GM23248 (cell line): ENCODE results near the gene MTHFD1L. TPM values are rescaled to one million over a fixed set of nuclear protein-coding genes. Genes with fewer than 3 reads are reported as not detected.

Experiments
- DNase-seq: peaks from one replicate; pipeline ENCODE4 v3.0.0-alpha.2; 2015
- H2AFZ ChIP-seq: fragments of 200-600 bp; sonication (generic); 2 replicates; pipeline ENCODE4 v1.6.1; 2016; ENCODE audit warnings: antibody characterized with exemption
- H3F3A ChIP-seq: fragments of 200-600 bp; sonication (generic); 2 replicates; pipeline ENCODE4 v1.6.1; 2016; ENCODE audit warnings: mild to moderate bottlenecking, antibody characterized with exemption, mixed run types; ENCODE audit not compliant: insufficient read depth
- H3K27ac ChIP-seq: fragments of 200-600 bp; sonication (generic); 2 replicates; pipeline ENCODE4 v1.5.1; 2016; ENCODE audit warnings: mild to moderate bottlenecking
- H3K27me3 ChIP-seq: fragments of 200-600 bp; sonication (generic); replicated peaks from 2 replicates; pipeline ENCODE4 v1.6.1; 2016; ENCODE audit warnings: mild to moderate bottlenecking; ENCODE audit not compliant: insufficient read depth
- H3K36me3 ChIP-seq: fragments of 200-600 bp; sonication (generic); 2 replicates; pipeline ENCODE4 v1.6.1; 2016; ENCODE audit warnings: low read depth, mild to moderate bottlenecking
- H3K4me1 ChIP-seq: fragments of 200-600 bp; sonication (generic); 2 replicates; pipeline ENCODE4 v1.6.1; 2016; ENCODE audit warnings: mild to moderate bottlenecking; ENCODE audit not compliant: insufficient read depth
- H3K4me2 ChIP-seq: fragments of 200-600 bp; sonication (generic); one replicate; pipeline ENCODE4 v1.6.1; 2016; ENCODE audit warnings: mild to moderate bottlenecking; ENCODE audit not compliant: unreplicated experiment
- H3K4me3 ChIP-seq: fragments of 200-600 bp; sonication (generic); 2 replicates; pipeline ENCODE4 v1.5.1; 2016; ENCODE audit warnings: mild to moderate bottlenecking
- H3K79me2 ChIP-seq: fragments of 200-600 bp; sonication (generic); 2 replicates; pipeline ENCODE4 v1.6.1; 2016; ENCODE audit warnings: mild to moderate bottlenecking; ENCODE audit not compliant: insufficient read depth
- H3K9ac ChIP-seq: fragments of 200-600 bp; sonication (generic); 2 replicates; pipeline ENCODE4 v1.6.1; 2016; ENCODE audit warnings: mild to moderate bottlenecking
- H3K9me2 ChIP-seq: fragments of 200-600 bp; sonication (generic); 2 replicates; pipeline ENCODE4 v1.6.1; 2016; ENCODE audit warnings: mixed run types, mild to moderate bottlenecking, moderate library complexity; ENCODE audit not compliant: insufficient read depth
- H3K9me3 ChIP-seq: fragments of 200-600 bp; sonication (generic); one replicate; pipeline ENCODE4 v1.6.1; 2017; ENCODE audit warnings: low read depth
- H4K20me1 ChIP-seq: fragments of 200-600 bp; sonication (generic); 2 replicates; pipeline ENCODE4 v1.6.0; 2016; ENCODE audit not compliant: insufficient read depth
- EZH2 ChIP-seq: fragments of 200-600 bp; sonication (generic); IDR thresholded peaks from 2 replicates; pipeline ENCODE4 v1.6.1; 2018; ENCODE audit warnings: antibody characterized with exemption, mild to moderate bottlenecking; ENCODE audit not compliant: insufficient read depth, poor library complexity, severe bottlenecking
- EZH2phosphoT487 ChIP-seq: fragments of 200-600 bp; sonication (generic); IDR thresholded peaks from 2 replicates; pipeline ENCODE4 v1.6.1; 2018; ENCODE audit warnings: antibody characterized with exemption, moderate library complexity, mild to moderate bottlenecking, low read depth; ENCODE audit not compliant: insufficient read depth
- WGBS, 2 experiments: methylation state at CpG; one replicate each; pipeline ENCODE4 v1.1.6; 2015 to 2017; ENCODE audit warnings: low lambda C conversion rate in 2 of 2, low coverage in 1 of 2; ENCODE audit errors: missing lambda C conversion rate in 2 of 2; 5-methylcytosine and 5-hydroxymethylcytosine counted together
- in situ Hi-C: fragments of 300-500 bp; cut with MboI; formaldehyde crosslinking; loops from 2 replicates; pipeline ENCODE4 v1.15.0; 2020
- polyA plus RNA-seq: library from polyadenylated mRNA; unstranded; fragments of >200 nt; fragmentation: Nextera tagmentation; extraction: Ambion mirVana; gene quantifications from 2 replicates; pipeline ENCODE4 v1.2.1, GENCODE V29; 2016
- total RNA-seq: library from RNA; depleted of rRNA; stranded (reverse); fragments of >200 nt; shearing (Covaris generic); gene quantifications from 2 replicates; pipeline ENCODE4 v1.2.3, GENCODE V29; 2014

Gene MTHFD1L
- total and polyA plus RNA-seq, 2 experiments from 2014 or later: 57.6 to 99.6 TPM

DNA sequence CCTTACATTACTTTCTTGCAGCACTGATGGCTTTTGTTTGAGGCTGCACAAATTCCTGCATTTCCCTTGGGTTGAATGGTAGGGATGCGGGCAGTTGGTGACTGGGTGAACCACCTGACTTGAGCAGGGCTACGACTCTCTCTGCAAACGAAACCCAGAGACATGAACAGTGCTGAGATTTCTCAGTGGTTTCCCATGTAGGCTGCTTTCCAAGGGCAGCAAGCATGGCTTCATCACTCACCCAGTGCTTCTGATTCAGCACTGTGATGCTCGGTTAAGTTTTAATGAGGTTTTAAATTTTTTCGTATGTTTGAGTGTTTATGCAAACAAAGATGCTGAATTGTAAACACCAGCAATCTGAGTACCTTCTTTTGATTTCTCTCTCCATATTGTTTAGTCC is 127.2 kb downstream of the MTHFD1L start:
- H3K79me2 ChIP-seq: no peaks in the 10 kb centered on the region
- no peak overlapping the region for H3K4me2 ChIP-seq
- TF ChIP-seq EZH2phosphoT487 (no peak), EZH2 (no peak)
- no peak overlapping the region for H2AFZ ChIP-seq
- H3F3A ChIP-seq: peaks cover 11% of the 10 kb centered on the region
- no peaks in the 10 kb centered on the region for H3K9me3 ChIP-seq
- 36 to 44% methylated on average over 5 of the region's 5 CpGs for WGBS, 2 experiments
- H4K20me1 ChIP-seq: no peaks in the 10 kb centered on the region
- no peak overlapping the region for H3K4me3 ChIP-seq
- no peaks in the 10 kb centered on the region for H3K4me1 ChIP-seq
- H3K9ac ChIP-seq: no peak overlapping the region
- H3K27me3 ChIP-seq: no peaks in the 10 kb centered on the region
- in situ Hi-C loops: no loop called here
- no peak overlapping the region for H3K27ac ChIP-seq
- peak; percentile 63 for DNase-seq
- peaks cover 55% of the 10 kb centered on the region for H3K36me3 ChIP-seq
- H3K9me2 ChIP-seq: no peaks in the 10 kb centered on the region

DNA sequence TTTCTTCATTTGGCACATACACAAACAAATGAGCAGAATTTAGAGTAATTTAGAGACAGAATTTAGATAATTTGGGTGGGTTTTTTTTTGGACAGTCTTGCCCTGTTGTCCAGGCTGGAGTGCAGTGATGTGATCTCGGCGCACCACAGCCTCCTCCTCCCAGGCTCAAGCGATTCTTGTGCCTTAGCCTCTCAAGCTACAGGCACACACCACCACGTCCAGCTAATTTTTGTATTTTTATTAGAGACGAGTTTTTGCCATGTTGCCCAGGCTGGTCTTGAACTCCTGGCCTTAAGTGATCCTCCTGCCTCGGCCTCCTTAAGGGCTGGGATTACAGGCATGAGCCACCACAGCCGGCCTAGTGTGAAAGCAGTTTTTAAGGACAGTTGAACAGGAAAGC is 127.8 kb downstream of the MTHFD1L start:
- no peaks in the 10 kb centered on the region for H3K27me3 ChIP-seq
- TF ChIP-seq EZH2phosphoT487 (no peak), EZH2 (no peak)
- H3K9me3 ChIP-seq: no peaks in the 10 kb centered on the region
- peaks cover 16% of the 10 kb centered on the region for H3F3A ChIP-seq
- no peak overlapping the region for H3K9ac ChIP-seq
- DNase-seq: no peak
- H3K27ac ChIP-seq: no peak overlapping the region
- 87 to 91% methylated on average over 7 of the region's 7 CpGs for WGBS, 2 experiments
- no peak overlapping the region for H2AFZ ChIP-seq
- in situ Hi-C loops: no loop called here
- H3K79me2 ChIP-seq: no peaks in the 10 kb centered on the region
- H3K9me2 ChIP-seq: no peaks in the 10 kb centered on the region
- H3K36me3 ChIP-seq: peaks cover 55% of the 10 kb centered on the region
- no peak overlapping the region for H3K4me2 ChIP-seq
- H3K4me1 ChIP-seq: no peaks in the 10 kb centered on the region
- H4K20me1 ChIP-seq: no peaks in the 10 kb centered on the region
- H3K4me3 ChIP-seq: no peak overlapping the region

DNA sequence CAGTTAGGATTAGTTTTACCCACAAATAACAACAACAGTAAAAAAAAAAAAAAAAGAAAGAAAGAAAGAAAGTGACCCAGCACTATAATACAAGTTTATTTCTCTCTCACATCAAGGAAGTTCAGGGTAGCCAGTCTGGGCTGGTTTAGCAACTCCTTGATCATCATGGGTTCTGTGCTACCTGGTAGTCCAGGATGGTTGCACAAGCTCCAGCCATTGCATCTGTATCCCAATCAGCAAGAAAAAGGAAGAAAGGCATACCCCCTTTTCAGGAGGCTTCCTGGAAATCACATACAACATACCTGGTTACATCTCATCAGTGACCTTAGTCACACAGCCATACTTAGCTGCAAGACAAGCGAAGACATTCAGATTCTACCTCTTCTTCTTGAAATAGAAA is 128.5 kb downstream of the MTHFD1L start:
- Histone ChIP-seq H3K4me3 (no peak overlapping the region), H3F3A (peaks cover 21% of the 10 kb centered on the region), H3K27ac (no peak overlapping the region), H3K9ac (no peak overlapping the region), H4K20me1 (no peaks in the 10 kb centered on the region), H3K9me3 (no peaks in the 10 kb centered on the region), H3K36me3 (peaks cover 55% of the 10 kb centered on the region), H2AFZ (no peak overlapping the region), H3K9me2 (no peaks in the 10 kb centered on the region), H3K4me2 (no peak overlapping the region), H3K4me1 (peaks cover 2% of the 10 kb centered on the region), H3K27me3 (no peaks in the 10 kb centered on the region), H3K79me2 (no peaks in the 10 kb centered on the region)
- DNase-seq: no peak
- 96 to 100% methylated on average over 1 of the region's 1 CpG for WGBS, 2 experiments
- no peak for TF ChIP-seq EZH2phosphoT487
- no peak for TF ChIP-seq EZH2
- in situ Hi-C loops: no loop called here

DNA sequence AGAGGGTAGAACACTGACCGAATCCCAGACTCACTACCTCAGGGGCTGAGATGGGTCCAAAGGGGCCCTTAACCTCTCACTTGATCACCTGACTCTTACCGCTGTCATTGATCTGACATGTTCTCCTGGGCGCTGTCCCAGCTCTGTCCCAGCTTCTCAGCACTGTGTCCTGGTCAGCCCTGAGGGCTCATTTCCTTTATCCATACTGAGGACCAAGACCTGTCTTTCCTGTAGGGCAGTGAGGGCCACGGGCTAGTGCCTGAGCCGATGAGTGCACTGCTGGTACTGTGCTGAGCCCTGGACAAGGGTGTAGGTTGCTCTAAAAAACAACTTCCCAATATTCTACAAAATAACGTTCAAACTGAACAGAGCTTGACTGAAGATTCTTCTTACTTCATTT is 131.5 kb downstream of the MTHFD1L start:
- 97 to 100% methylated on average over 6 of the region's 6 CpGs for WGBS, 2 experiments
- Histone ChIP-seq H3K4me1 (peaks cover 11% of the 10 kb centered on the region), H3K9me2 (no peaks in the 10 kb centered on the region)

DNA sequence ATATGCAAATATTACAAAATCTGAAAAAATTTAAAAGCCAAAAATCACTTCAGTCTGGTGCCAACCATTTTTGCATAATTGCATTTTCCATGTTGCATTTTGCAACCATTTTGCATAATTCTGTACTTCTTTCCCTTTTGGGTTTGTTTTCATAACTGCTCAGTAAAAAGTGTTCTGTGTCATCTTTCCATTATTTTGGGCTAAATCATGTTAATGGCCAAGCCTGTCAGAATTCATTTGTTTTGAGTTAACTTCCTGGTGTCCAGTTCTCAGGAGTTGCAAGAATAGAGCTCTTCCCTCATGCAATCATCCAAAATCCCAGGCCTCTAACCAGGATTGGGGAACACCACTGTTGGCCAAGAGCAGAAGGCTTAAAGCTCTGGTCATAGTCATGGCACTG is 133.6 kb downstream of the MTHFD1L start:
- Histone ChIP-seq H3F3A (peaks cover 44% of the 10 kb centered on the region), H4K20me1 (no peaks in the 10 kb centered on the region), H3K27me3 (no peaks in the 10 kb centered on the region), H3K9ac (no peak overlapping the region), H3K27ac (no peak overlapping the region; the same call in 1 of the 2 replicates), H2AFZ (no peak overlapping the region), H3K9me3 (no peaks in the 10 kb centered on the region), H3K36me3 (peaks cover 35% of the 10 kb centered on the region), H3K4me3 (no peak overlapping the region), H3K4me1 (peaks cover 22% of the 10 kb centered on the region), H3K4me2 (no peak overlapping the region), H3K9me2 (no peaks in the 10 kb centered on the region), H3K79me2 (no peaks in the 10 kb centered on the region)
- in situ Hi-C loops: no loop called here
- TF ChIP-seq EZH2 (no peak), EZH2phosphoT487 (no peak)
- peak; percentile 41 for DNase-seq

More for the DNA sequence above, 131.5 kb downstream of the MTHFD1L start:
- in situ Hi-C loops: no loop called here
- TF ChIP-seq EZH2: no peak
- TF ChIP-seq EZH2phosphoT487: no peak
- Histone ChIP-seq H3K4me3 (no peak overlapping the region), H3K27ac (no peak overlapping the region), H3K4me2 (no peak overlapping the region), H3K9ac (no peak overlapping the region), H2AFZ (no peak overlapping the region), H4K20me1 (no peaks in the 10 kb centered on the region), H3F3A (peaks cover 28% of the 10 kb centered on the region), H3K27me3 (no peaks in the 10 kb centered on the region), H3K79me2 (no peaks in the 10 kb centered on the region), H3K36me3 (peaks cover 32% of the 10 kb centered on the region), H3K9me3 (no peaks in the 10 kb centered on the region)
- no peak for DNase-seq
